SK-N-MC (cell line): Measurements from ENCODE around the gene TXNL4A.

Source experiments
- EZH2 ChIP-seq: fragments of 200-600 bp; sonication (generic); IDR thresholded peaks from one replicate; pipeline ENCODE4 v1.6.1; 2017; ENCODE audit warnings: antibody characterized with exemption
- POLR2AphosphoS5 ChIP-seq: IDR thresholded peaks from 2 replicates; pipeline ENCODE4 v1.6.1; 2012; ENCODE audit warnings: mild to moderate bottlenecking, low read depth, low read length, borderline replicate concordance

- TF ChIP-seq POLR2AphosphoS5, result no peak
- no peak for TF ChIP-seq EZH2
Measured at GRCh38 chr18:79922971-79923411, 65.4 kb downstream of the TXNL4A start.
